Astrocyte of the spinal cord (primary cell): ENCODE data around the gene BNIPL.

Experiments used
- DNase-seq: peaks from one replicate; pipeline ENCODE4 v3.0.0; 2011; ENCODE audit warnings: low read depth, low spot score
- H3K4me3 ChIP-seq: 2 replicates; pipeline ENCODE4 v1.5.1; 2011; ENCODE audit warnings: low read depth, mild to moderate bottlenecking, low read length, moderate library complexity
- CTCF ChIP-seq: IDR thresholded peaks from 2 replicates; pipeline ENCODE4 v1.5.1; 2012; ENCODE audit warnings: low read depth, mild to moderate bottlenecking, low read length, inconsistent platforms
- in situ Hi-C: cut with HindIII; loops from 2 replicates; pipeline ENCODE4 v1.10.0; 2017; ENCODE audit warnings: low sequenced_read_pairs

Gene BNIPL

GRCh38 chr1:151069103-151069486 lies 32.7 kb downstream of the BNIPL start:
- DNase-seq = no peak
- in situ Hi-C loops = no loop called here
- no peak for TF ChIP-seq CTCF
- H3K4me3 ChIP-seq = no peak overlapping the region

GRCh38 chr1:151070474-151071276 lies 34.3 kb downstream of the BNIPL start, which contains the start of gene GABPB2:
TSS of gene GABPB2 (plus strand) at chr1:151070761. CDS start at chr1:151088190, 17,429 bp downstream.
- peak; percentile 98 for DNase-seq
- TF ChIP-seq CTCF = peak; percentile 90
- in situ Hi-C loops = no loop called here
- H3K4me3 ChIP-seq = peak within 1 kb of the TSS; percentile 67

- DNase-seq = no peak
- no peak for TF ChIP-seq CTCF
- no peak overlapping the region for H3K4me3 ChIP-seq
- in situ Hi-C loops = no loop called here
Observed at GRCh38 chr1:151072224-151072623, 35.8 kb downstream of the BNIPL start.

- no peak for DNase-seq
- in situ Hi-C loops = no loop called here
- TF ChIP-seq CTCF = no peak
- H3K4me3 ChIP-seq = no peak overlapping the region
Observed at GRCh38 chr1:151085953-151086559, 49.7 kb downstream of the BNIPL start.
